Measurements from ENCODE around the gene RGS3.

The RGS3 gene

DNA sequence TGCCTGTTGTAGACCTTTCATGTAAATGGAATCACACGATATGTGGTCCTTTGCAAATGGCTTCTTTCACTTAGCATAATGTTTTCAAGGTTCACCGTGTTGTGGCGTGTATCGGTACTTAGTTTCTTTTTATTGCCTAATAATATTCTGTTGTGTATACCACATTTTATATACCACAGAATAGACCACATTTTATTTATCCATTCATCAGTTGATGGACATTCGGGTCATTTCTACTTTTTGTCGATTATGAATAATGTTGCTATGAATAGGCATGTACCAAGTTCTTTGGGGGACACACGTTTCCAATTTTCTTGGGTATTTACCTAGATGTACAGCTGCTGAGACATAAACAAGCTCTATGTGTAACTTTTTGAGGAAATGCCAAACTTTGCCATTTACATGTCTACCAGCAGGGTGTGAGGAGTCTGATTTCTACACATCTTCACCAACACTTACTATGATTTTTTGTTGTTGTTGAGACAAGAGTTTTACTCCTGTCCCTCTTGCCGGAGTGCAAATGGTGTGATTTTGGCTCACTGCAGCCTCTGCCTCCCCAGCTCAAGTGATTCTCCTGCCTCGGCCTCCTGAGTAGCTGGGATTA lies 144.7 kb downstream of the RGS3 start:
- H3K4me3 ChIP-seq (ENCODE audit: low read depth, low read length) = no peak overlapping the region
- TF ChIP-seq, protein P1, sequence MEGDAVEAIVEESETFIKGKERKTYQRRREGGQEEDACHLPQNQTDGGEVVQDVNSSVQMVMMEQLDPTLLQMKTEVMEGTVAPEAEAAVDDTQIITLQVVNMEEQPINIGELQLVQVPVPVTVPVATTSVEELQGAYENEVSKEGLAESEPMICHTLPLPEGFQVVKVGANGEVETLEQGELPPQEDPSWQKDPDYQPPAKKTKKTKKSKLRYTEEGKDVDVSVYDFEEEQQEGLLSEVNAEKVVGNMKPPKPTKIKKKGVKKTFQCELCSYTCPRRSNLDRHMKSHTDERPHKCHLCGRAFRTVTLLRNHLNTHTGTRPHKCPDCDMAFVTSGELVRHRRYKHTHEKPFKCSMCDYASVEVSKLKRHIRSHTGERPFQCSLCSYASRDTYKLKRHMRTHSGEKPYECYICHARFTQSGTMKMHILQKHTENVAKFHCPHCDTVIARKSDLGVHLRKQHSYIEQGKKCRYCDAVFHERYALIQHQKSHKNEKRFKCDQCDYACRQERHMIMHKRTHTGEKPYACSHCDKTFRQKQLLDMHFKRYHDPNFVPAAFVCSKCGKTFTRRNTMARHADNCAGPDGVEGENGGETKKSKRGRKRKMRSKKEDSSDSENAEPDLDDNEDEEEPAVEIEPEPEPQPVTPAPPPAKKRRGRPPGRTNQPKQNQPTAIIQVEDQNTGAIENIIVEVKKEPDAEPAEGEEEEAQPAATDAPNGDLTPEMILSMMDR (IDR thresholded peaks at IDR 0.05; ENCODE audit: insufficient read depth, low read depth, low read length, missing control alignments) = no peak
- no peak for DNase-seq (ENCODE audit: low read depth)

DNA sequence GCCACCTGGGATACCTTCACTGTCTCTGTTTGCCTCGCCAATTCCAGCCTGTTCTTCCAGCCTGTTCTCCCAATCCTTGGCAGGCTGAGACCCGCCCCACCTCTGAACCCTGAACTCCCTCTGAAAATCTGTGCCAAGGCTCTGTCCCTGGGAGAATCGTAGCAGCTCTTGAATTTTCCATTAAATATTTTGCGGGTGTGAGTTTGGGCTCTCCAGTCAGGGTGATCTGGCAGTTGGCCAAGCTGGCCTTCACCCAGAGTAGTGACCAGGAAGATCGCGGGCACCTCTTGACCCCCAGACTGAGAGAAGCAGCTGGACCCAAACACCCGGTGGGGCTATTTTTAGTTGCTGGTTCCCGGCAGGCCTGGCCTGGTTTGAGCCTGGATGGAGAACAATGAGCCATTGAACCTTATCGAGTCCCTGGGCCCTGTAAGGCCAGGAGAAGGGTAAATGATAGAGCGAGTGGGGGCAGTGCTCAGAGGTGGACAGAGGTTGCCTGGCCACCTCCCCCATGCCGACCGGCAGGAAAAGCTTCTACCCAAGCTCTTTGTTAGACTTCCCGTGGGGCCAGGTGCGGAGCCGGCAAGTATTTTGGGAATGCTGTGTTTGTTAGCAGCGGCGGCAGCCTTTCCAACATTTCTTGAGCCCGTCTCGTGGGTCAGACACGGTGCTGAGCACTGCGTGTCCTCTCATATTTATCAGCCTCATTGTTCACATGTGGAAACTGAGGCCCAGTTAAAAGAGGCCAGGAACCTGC lies 146.2 kb downstream of the RGS3 start:
- DNase-seq (ENCODE audit: low read depth) = no peak
- TF ChIP-seq, protein P1 (IDR thresholded peaks at IDR 0.05; ENCODE audit: insufficient read depth, low read depth, low read length, missing control alignments) = no peak
- H3K4me3 ChIP-seq (ENCODE audit: low read depth, low read length) = no peak overlapping the region

DNA sequence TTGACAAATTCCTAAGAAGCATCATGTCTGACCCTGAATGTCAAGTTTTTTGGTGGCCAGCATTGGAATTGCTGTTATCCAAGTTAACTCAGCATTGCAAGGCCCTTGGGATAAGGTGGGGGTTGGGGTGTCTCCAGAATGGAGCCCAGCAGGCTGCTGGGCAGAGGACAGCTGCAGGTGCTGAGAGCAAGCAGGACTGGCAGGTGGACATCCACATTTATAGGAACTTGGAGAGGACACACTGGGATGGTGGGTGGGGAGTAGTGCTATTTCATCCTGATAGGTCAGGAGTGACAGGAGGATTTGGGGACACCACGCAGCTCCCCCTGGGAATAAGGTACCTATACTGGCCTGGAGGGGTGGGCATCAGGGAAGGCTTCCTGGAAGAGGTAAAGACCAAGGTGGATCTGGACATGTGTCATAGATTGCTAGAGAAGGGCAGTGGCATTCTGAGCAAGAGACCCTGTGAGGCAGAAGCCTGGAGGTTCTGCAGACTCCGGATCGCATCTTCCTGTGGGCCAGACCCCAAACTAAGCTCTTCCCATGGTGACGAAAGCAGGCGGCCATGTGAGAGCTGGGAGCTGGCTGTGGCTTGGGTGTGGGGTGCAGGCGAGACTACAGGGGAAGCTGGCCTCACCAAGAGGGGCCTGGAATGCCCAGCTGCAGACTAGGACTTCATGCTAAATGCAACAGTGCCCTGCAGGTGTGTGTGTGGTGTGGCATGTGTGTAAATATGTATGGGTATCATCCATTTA lies 148.1 kb downstream of the RGS3 start:
- H3K4me3 ChIP-seq (ENCODE audit: low read depth, low read length) = no peak overlapping the region
- DNase-seq (ENCODE audit: low read depth) = no peak
- TF ChIP-seq, protein P1 (IDR thresholded peaks at IDR 0.05; ENCODE audit: insufficient read depth, low read depth, low read length, missing control alignments) = no peak

DNA sequence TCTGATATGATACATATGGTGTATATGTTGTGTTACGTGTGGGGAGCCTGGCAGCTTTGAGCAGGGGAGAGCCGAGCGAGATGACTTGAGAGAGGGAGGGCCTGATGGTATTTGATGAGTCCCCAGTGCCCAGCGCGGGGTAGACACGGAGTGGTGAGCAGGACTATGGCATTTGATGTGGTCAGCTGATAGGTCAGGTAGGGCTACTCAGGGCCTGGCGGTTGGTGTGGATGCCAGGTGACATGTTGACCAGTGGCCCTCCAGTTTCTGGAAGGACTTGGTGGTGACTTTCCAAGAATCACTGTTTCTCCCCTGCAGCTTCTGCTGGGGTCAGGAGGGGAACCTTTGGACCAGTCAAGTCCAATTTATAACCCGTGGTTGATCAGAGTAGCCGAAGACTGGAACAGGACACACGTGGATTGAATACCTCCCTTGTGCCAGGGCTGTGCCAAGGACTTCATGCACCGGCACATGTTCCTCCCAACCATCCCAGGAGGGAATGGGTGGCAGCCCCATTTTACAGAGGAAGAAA lies 148.8 kb downstream of the RGS3 start:
- DNase-seq (ENCODE audit: low read depth) = no peak
- TF ChIP-seq, protein P1 (IDR thresholded peaks at IDR 0.05; ENCODE audit: insufficient read depth, low read depth, low read length, missing control alignments) = no peak
- no peak overlapping the region for H3K4me3 ChIP-seq (ENCODE audit: low read depth, low read length)

DNA sequence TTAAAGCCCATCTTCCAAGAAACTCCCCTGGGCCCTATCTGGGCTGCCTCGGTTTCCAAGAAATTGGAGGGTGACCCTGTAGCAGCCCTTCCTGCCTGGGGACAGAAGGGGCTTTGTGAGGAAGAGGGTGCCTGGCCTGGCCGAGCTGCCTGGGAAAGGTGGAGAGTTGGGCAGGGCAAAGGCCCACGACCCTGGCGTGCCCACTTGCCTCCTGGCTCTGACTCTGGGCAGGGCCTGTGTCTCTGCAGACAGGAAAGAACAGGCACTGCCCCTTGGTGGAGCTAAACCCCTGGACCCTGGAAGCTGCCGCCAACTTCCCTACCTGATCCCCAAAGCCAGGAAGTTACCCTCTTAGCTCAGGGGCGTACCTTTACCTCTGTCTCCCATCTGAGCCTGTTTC lies 149.3 kb downstream of the RGS3 start:
- DNase-seq (ENCODE audit: low read depth) = no peak
- TF ChIP-seq, protein P1 (IDR thresholded peaks at IDR 0.05; ENCODE audit: insufficient read depth, low read depth, low read length, missing control alignments) = no peak
- no peak overlapping the region for H3K4me3 ChIP-seq (ENCODE audit: low read depth, low read length)

DNA sequence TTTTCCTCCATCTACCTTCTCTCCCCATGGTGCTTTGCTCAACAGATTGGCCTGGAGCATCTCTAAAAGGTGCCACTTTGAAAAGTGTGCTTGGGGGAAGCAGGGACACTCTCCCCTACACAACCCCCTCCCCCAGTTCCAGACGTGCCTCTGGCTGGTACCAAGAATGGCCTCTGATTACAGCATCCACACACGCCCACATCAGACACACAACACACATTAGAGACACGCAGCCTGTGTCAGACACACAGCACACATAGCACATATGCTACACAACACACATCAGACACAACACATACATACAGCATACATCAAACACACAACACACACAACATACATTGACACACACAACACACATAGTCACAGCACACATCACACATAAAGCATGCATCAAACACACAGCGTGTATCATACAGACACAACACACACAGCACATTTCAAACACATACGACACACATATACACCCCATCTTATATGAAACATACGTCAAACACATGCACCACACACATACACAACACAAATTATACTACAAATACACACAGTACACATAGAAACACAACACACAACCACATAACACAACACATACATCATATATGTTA lies 150.4 kb downstream of the RGS3 start:
- H3K4me3 ChIP-seq (ENCODE audit: low read depth, low read length) = no peak overlapping the region
- TF ChIP-seq, protein P1 (IDR thresholded peaks at IDR 0.05; ENCODE audit: insufficient read depth, low read depth, low read length, missing control alignments) = no peak
- no peak for DNase-seq (ENCODE audit: low read depth)
